ENCODE measurements around the gene SLC38A11.

DNA sequence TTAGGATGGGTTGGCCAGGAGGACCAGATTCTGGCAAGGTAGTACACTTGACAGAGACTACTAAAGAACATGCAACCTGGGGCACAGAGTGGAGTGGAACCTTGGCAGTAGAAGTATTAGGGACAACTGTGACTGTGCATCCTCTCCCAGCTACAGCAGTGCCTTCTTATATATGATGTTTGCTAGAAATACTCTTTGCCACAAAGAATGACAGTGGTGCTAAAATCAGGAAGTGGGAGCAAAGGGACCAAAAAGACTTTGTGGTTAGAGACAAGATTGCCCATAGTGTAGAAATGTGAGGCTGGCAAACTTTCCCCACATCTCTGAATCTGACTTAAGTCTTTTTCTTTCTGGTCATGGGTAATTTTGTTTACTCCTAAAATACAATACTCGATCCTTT, 9.4 kb upstream of the SLC38A11 start:
- no peak for TF ChIP-seq ZNF629 (tag by site-specific recombination; IDR thresholded peaks at IDR 0.05)
- TF ChIP-seq, protein P1, sequence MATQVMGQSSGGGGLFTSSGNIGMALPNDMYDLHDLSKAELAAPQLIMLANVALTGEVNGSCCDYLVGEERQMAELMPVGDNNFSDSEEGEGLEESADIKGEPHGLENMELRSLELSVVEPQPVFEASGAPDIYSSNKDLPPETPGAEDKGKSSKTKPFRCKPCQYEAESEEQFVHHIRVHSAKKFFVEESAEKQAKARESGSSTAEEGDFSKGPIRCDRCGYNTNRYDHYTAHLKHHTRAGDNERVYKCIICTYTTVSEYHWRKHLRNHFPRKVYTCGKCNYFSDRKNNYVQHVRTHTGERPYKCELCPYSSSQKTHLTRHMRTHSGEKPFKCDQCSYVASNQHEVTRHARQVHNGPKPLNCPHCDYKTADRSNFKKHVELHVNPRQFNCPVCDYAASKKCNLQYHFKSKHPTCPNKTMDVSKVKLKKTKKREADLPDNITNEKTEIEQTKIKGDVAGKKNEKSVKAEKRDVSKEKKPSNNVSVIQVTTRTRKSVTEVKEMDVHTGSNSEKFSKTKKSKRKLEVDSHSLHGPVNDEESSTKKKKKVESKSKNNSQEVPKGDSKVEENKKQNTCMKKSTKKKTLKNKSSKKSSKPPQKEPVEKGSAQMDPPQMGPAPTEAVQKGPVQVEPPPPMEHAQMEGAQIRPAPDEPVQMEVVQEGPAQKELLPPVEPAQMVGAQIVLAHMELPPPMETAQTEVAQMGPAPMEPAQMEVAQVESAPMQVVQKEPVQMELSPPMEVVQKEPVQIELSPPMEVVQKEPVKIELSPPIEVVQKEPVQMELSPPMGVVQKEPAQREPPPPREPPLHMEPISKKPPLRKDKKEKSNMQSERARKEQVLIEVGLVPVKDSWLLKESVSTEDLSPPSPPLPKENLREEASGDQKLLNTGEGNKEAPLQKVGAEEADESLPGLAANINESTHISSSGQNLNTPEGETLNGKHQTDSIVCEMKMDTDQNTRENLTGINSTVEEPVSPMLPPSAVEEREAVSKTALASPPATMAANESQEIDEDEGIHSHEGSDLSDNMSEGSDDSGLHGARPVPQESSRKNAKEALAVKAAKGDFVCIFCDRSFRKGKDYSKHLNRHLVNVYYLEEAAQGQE (tag by site-specific recombination; IDR thresholded peaks at IDR 0.05): no peak
- TF ChIP-seq ZNF792 (tag by site-specific recombination; IDR thresholded peaks at IDR 0.05): no peak
- TF ChIP-seq ZNF248 (tag by site-specific recombination; IDR thresholded peaks at IDR 0.05): no peak
- TF ChIP-seq, protein P2, sequence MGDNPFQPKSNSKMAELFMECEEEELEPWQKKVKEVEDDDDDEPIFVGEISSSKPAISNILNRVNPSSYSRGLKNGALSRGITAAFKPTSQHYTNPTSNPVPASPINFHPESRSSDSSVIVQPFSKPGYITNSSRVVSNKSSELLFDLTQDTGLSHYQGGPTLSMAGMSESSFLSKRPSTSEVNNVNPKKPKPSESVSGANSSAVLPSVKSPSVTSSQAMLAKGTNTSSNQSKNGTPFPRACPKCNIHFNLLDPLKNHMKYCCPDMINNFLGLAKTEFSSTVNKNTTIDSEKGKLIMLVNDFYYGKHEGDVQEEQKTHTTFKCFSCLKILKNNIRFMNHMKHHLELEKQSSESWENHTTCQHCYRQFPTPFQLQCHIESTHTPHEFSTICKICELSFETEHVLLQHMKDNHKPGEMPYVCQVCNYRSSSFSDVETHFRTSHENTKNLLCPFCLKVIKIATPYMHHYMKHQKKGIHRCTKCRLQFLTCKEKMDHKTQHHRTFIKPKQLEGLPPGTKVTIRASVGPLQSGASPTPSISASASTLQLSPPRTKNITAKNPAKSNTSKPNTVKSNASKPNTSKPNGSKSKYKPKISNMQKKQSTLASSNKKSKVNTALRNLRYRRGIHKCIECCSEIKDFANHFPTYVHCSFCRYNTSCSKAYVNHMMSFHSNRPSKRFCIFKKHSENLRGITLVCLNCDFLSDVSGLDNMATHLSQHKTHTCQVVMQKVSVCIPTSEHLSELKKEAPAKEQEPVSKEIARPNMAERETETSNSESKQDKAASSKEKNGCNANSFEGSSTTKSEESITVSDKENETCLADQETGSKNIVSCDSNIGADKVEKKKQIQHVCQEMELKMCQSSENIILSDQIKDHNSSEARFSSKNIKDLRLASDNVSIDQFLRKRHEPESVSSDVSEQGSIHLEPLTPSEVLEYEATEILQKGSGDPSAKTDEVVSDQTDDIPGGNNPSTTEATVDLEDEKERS (tag by site-specific recombination; IDR thresholded peaks at IDR 0.05): no peak
- no peak for TF ChIP-seq YY1 (tag by site-specific recombination; IDR thresholded peaks at IDR 0.05)
- TF ChIP-seq, protein P3, sequence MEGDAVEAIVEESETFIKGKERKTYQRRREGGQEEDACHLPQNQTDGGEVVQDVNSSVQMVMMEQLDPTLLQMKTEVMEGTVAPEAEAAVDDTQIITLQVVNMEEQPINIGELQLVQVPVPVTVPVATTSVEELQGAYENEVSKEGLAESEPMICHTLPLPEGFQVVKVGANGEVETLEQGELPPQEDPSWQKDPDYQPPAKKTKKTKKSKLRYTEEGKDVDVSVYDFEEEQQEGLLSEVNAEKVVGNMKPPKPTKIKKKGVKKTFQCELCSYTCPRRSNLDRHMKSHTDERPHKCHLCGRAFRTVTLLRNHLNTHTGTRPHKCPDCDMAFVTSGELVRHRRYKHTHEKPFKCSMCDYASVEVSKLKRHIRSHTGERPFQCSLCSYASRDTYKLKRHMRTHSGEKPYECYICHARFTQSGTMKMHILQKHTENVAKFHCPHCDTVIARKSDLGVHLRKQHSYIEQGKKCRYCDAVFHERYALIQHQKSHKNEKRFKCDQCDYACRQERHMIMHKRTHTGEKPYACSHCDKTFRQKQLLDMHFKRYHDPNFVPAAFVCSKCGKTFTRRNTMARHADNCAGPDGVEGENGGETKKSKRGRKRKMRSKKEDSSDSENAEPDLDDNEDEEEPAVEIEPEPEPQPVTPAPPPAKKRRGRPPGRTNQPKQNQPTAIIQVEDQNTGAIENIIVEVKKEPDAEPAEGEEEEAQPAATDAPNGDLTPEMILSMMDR (tag by site-specific recombination; IDR thresholded peaks at IDR 0.05): no peak
- TF ChIP-seq ZNF391 (tag by site-specific recombination; IDR thresholded peaks at IDR 0.05; ENCODE audit: borderline replicate concordance, low read depth): no peak
